HG03196 (cell line): ENCODE measurements around the gene MRAP.

Experiments
- ATAC-seq: cut with Tn5 transposase; IDR thresholded peaks from one replicate; pipeline ENCODE4 v1.9.1; 2021; ENCODE audit not compliant: unreplicated experiment

The MRAP gene

DNA sequence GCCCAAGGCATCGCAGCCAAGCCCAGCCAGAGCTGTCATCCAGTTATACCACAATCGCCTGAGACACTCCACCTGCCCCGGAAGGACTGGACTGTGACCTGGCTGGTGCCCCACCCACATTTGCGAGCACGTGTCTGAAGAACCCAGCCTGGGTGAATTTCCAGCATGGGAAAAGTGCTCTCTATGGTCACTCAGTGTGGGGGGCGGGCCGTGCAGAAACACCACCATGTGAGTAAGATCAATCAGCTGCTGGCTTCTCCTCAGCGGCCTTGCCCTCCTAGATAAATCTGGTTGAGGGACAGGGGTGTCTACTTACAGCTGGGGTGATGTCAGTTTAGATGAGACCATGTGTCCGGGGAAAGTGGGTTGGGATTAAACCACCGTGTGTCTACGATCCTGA lies 49.3 kb downstream of the MRAP start:
- no peak for ATAC-seq

- no peak for ATAC-seq
Measured at GRCh38 chr21:32348604-32349332, 50.1 kb downstream of the MRAP start.

- no peak for ATAC-seq
Measured at GRCh38 chr21:32349333-32349944, 50.8 kb downstream of the MRAP start.

- no peak for ATAC-seq
Measured at GRCh38 chr21:32350211-32350980, 51.7 kb downstream of the MRAP start.

- ATAC-seq = no peak
Measured at GRCh38 chr21:32350981-32351380, 52.3 kb downstream of the MRAP start.

GRCh38 chr21:32351428-32351827 lies 52.8 kb downstream of the MRAP start:
- ATAC-seq = no peak

GRCh38 chr21:32352526-32352925 lies 53.9 kb downstream of the MRAP start:
- ATAC-seq = no peak

GRCh38 chr21:32353002-32353711 lies 54.5 kb downstream of the MRAP start:
- no peak for ATAC-seq

DNA sequence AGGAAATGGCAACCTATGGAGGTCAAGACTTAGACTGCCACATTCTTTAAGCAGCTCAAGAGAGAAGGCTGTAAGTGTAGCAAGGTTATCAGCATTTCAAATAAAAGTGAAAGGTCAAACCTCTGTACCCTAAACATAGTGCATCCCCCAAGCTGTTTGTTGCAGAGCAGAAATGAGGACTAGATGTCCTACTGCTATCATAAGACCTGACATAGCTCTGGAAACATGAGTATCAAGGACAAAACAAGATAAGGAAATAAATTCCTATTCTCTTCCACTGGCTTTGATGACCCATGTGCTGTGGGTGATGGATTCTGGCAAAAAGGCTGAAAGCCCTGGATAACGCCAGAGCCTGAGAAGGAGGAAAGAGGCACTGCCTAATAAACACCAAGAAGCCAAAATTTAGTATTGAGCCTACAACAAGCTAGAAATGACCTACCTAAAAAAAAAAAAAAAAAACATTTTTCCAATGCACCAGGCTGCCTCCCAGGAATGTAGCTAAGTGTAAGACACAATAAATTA lies 58.3 kb downstream of the MRAP start:
- ATAC-seq = no peak

GRCh38 chr21:32359719-32360260 lies 61.1 kb downstream of the MRAP start:
- no peak for ATAC-seq

GRCh38 chr21:32360401-32360975 lies 61.8 kb downstream of the MRAP start:
- no peak for ATAC-seq
